PC-9 (cell line): Measurements from ENCODE around the gene KIAA0513. TPM values are rescaled to one million over a fixed set of nuclear protein-coding genes. Genes with fewer than 3 reads are reported as not detected.

Experiments
- BruUV-seq: library from RNA; stranded (reverse); fragments of 400-500 nt; replicated peaks from 2 replicates; lab custom pipeline; 2021; lab: Mats Ljungman, UMichigan
- CTCF ChIA-PET: fragments of 300-600 bp; sonication (Branson Sonifier 250); formaldehyde crosslinking; loops from one replicate; lab custom pipeline; 2022; ENCODE audit warnings: antibody characterized with exemption; lab: Charles Lee
- POLR2A ChIA-PET: fragments of 300-600 bp; sonication (Branson Sonifier 250); formaldehyde crosslinking; loops from one replicate; lab custom pipeline; 2022; ENCODE audit warnings: antibody characterized with exemption; ENCODE audit not compliant: unreplicated experiment; lab: Charles Lee
- DNase-seq, 2 experiments: peaks; one replicate each; pipeline versions ENCODE4 v3.0.0 to v3.0.0-alpha.2; 2015 to 2022; ENCODE audit warnings: mixed read lengths in 1 of 2
- H2AFZ ChIP-seq: fragments of 200-600 bp; sonication (generic); 2 replicates; pipeline ENCODE4 v1.8.1; 2017; ENCODE audit warnings: antibody characterized with exemption
- H3F3A ChIP-seq: fragments of 200-600 bp; sonication (generic); 2 replicates; pipeline ENCODE4 v1.8.1; 2017; ENCODE audit warnings: antibody characterized with exemption, mild to moderate bottlenecking, low read depth; ENCODE audit not compliant: insufficient read depth
- H3K27ac ChIP-seq: fragments of 200-600 bp; sonication (generic); 2 replicates; pipeline ENCODE4 v1.6.1; 2016; ENCODE audit warnings: mixed run types
- H3K27me3 ChIP-seq: fragments of 200-600 bp; sonication (generic); 2 replicates; pipeline ENCODE4 v1.6.1; 2016; ENCODE audit warnings: low read depth, mixed run types; ENCODE audit not compliant: insufficient read depth
- H3K36me3 ChIP-seq: fragments of 200-600 bp; sonication (generic); 2 replicates; pipeline ENCODE4 v1.6.1; 2016; ENCODE audit warnings: low read depth, mixed run types
- H3K4me1 ChIP-seq: fragments of 200-600 bp; sonication (generic); replicated peaks from 2 replicates; pipeline ENCODE4 v1.6.1; 2016; ENCODE audit warnings: mixed run types; ENCODE audit not compliant: insufficient read depth
- H3K4me2 ChIP-seq: fragments of 200-600 bp; sonication (generic); 2 replicates; pipeline ENCODE4 v1.6.1; 2017; ENCODE audit warnings: mixed run types
- H3K4me3 ChIP-seq: fragments of 200-600 bp; sonication (generic); 2 replicates; pipeline ENCODE4 v1.6.1; 2016; ENCODE audit warnings: mixed run types
- H3K79me2 ChIP-seq: fragments of 200-600 bp; sonication (generic); 2 replicates; pipeline ENCODE4 v1.6.1; 2017; ENCODE audit warnings: low read depth, mixed run types
- H3K9me2 ChIP-seq: fragments of 200-600 bp; sonication (generic); 2 replicates; pipeline ENCODE4 v1.8.1; 2017; ENCODE audit warnings: mild to moderate bottlenecking; ENCODE audit not compliant: insufficient read depth
- H3K9me3 ChIP-seq: fragments of 200-600 bp; sonication (generic); 2 replicates; pipeline ENCODE4 v1.8.1; 2016; ENCODE audit warnings: low read depth; ENCODE audit not compliant: insufficient read depth
- H4K20me1 ChIP-seq: fragments of 200-600 bp; sonication (generic); 2 replicates; pipeline ENCODE4 v1.8.1; 2017; ENCODE audit not compliant: insufficient read depth
- EZH2 ChIP-seq: fragments of 200-600 bp; sonication (generic); IDR thresholded peaks from 2 replicates; pipeline ENCODE4 v1.8.0; 2017; ENCODE audit warnings: antibody characterized with exemption, low read depth
- intact Hi-C: fragments of 100-400 bp; cut with micrococcal nuclease; formaldehyde crosslinking; loops from one replicate; pipeline ENCODE4 v1.10.0; 2022; ENCODE audit not compliant: unreplicated experiment
- total RNA-seq: library from RNA; stranded (reverse); gene quantifications from 2 replicates; pipeline ENCODE4 v1.2.3, GENCODE V29; 2021
- TF ChIP-seq, protein P1 (sequence below): fragments of 200-600 bp; sonication (generic); conservative IDR thresholded peaks from 2 replicates; pipeline ENCODE4 v1.6.1; 2017; ENCODE audit warnings: mixed run types, antibody characterized with exemption, mild to moderate bottlenecking, moderate library complexity

KIAA0513 gene
- total RNA-seq, 1 experiment from 2014 or later = 4.3 TPM

DNA sequence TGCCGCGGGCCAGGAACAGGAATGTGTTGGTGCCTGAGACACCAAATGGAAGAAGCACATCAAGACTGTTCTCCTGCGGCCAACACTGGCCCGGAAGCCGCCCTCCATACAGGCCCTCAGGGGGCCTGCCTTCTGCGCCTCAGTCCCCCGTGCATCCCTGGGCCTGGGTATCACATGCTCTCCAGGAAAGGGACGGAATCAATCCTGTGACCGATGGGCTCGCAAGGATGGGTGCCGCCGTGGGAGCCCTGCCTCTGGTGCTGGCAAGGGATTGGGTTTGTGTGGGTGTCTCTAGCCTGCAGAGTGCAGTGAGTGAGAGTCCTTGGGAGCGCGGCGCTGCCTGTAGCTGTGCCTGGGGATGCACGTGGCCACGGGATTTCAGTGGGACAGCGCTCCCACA lies 65.3 kb downstream of the KIAA0513 start:
- Histone ChIP-seq H3K36me3 (no peaks in the 10 kb centered on the region), H3K79me2 (no peaks in the 10 kb centered on the region), H3K9me3 (no peaks in the 10 kb centered on the region), H3K4me1 (no peaks in the 10 kb centered on the region), H3F3A (no peaks in the 10 kb centered on the region), H4K20me1 (no peaks in the 10 kb centered on the region), H3K9me2 (no peaks in the 10 kb centered on the region), H2AFZ (no peak overlapping the region), H3K27ac (no peak overlapping the region), H3K27me3 (peaks cover 55% of the 10 kb centered on the region), H3K4me3 (no peak overlapping the region), H3K4me2 (no peak overlapping the region)
- CTCF ChIA-PET = no interaction called here
- DNase-seq = no peak
- POLR2A ChIA-PET = no interaction called here
- TF ChIP-seq, protein P1, sequence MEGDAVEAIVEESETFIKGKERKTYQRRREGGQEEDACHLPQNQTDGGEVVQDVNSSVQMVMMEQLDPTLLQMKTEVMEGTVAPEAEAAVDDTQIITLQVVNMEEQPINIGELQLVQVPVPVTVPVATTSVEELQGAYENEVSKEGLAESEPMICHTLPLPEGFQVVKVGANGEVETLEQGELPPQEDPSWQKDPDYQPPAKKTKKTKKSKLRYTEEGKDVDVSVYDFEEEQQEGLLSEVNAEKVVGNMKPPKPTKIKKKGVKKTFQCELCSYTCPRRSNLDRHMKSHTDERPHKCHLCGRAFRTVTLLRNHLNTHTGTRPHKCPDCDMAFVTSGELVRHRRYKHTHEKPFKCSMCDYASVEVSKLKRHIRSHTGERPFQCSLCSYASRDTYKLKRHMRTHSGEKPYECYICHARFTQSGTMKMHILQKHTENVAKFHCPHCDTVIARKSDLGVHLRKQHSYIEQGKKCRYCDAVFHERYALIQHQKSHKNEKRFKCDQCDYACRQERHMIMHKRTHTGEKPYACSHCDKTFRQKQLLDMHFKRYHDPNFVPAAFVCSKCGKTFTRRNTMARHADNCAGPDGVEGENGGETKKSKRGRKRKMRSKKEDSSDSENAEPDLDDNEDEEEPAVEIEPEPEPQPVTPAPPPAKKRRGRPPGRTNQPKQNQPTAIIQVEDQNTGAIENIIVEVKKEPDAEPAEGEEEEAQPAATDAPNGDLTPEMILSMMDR = no peak
- no peak for TF ChIP-seq EZH2
- intact Hi-C loops = no loop called here
- no TSS peak for BruUV-seq

DNA sequence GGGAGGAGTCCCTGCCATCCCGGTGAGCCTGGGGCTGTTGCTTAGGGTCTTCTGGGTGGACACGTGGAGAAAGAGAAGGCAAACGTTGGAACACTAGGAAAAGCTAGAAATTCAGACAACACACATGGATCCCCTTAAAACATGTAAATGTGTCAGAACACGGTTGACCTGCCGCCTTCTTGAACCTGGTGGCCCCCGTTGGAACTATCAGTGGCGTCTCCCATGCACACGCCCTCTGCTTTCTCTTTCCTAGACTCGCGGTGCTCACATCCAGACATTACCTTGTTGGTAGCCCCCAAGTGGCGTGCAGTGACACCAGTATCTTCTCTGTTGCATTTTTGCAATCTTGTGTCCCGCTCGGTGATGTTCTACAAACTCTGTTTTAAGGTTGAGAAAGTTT lies 66.1 kb downstream of the KIAA0513 start:
- Histone ChIP-seq H3K4me3 (no peak overlapping the region), H3K9me3 (no peaks in the 10 kb centered on the region), H3K79me2 (no peaks in the 10 kb centered on the region), H3K4me2 (no peak overlapping the region), H3K27ac (no peak overlapping the region), H3K27me3 (peaks cover 56% of the 10 kb centered on the region), H3F3A (no peaks in the 10 kb centered on the region), H3K4me1 (no peaks in the 10 kb centered on the region), H4K20me1 (no peaks in the 10 kb centered on the region), H3K36me3 (no peaks in the 10 kb centered on the region), H2AFZ (no peak overlapping the region), H3K9me2 (no peaks in the 10 kb centered on the region)
- intact Hi-C loops = no loop called here
- CTCF ChIA-PET = no interaction called here
- TF ChIP-seq, protein P1 = no peak
- TF ChIP-seq EZH2 = no peak
- POLR2A ChIA-PET = no interaction called here
- BruUV-seq = no TSS peak
- no peak for DNase-seq

DNA sequence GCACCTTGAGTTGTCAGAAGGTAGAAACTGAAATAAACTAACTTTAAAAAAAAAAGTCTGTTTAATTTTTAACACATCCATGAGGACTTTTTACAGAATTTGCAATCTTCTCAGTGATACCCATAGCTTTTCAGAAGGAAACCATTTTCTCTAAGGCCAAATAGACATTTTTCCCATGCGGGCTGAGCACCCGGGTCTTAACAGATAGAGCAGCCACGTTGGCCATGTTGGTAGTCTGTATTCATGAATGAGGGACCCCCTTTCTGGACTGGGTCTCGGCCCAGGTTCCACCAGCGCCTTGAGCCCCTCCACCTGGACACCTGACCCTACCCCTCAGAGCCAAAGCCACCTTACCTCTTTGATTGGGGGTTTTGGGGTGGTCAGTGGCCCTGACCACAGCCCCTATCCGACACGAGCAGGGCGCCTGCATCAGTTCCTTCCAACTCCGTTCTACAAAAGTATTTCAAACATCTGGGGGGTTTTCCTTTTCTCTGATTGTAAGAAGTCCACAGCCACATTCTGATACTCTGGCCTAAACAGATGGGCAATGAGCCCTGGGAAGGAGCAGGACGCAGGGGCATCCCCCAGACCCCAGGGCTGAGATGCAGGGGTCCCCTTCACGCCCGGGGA lies 66.7 kb downstream of the KIAA0513 start:
- TF ChIP-seq, protein P1 = no peak
- no peak for TF ChIP-seq EZH2
- intact Hi-C loops = no loop called here
- H3K9me3 ChIP-seq = no peaks in the 10 kb centered on the region

More for the DNA sequence above, 66.7 kb downstream of the KIAA0513 start:
- Histone ChIP-seq H4K20me1 (no peaks in the 10 kb centered on the region), H3K9me2 (no peaks in the 10 kb centered on the region), H3K4me3 (no peak overlapping the region), H3K4me1 (no peaks in the 10 kb centered on the region), H3K36me3 (no peaks in the 10 kb centered on the region), H3K27ac (no peak overlapping the region), H3K4me2 (no peak overlapping the region), H3K27me3 (peaks cover 62% of the 10 kb centered on the region), H3K79me2 (no peaks in the 10 kb centered on the region), H2AFZ (no peak overlapping the region), H3F3A (no peaks in the 10 kb centered on the region)
- no TSS peak for BruUV-seq
- ChIA-PET POLR2A (no interaction called here), CTCF (no interaction called here)
- no peak for DNase-seq
